Mucosa of descending colon (tissue), 3 donors: ENCODE results near the gene FTCD. TPM values are rescaled to one million over a fixed set of nuclear protein-coding genes. Genes with fewer than 3 reads are reported as not detected.
A peak's percentile ranks its signal among the peaks of the same experiment; 100 is the strongest.
"Not testable (repeated sequence)": the region's sequence is repeated elsewhere in the genome, so short reads cannot be mapped to it uniquely, and the experiment has no call there.

Experiments
- ATAC-seq: fragments of 200-7000 bp; cut with Tn5 transposase; one replicate; pipeline ENCODE4 v1.9.1; 2020; ENCODE audit warnings: mild to moderate bottlenecking, moderate library complexity
- DNase-seq, 3 donors: peaks; one replicate each; pipeline ENCODE4 v3.0.0-alpha.2; 2020
- H3K36me3 ChIP-seq: fragments of 200-600 bp; one replicate; pipeline ENCODE4 v1.8.0; 2021; ENCODE audit warnings: low read depth, mild to moderate bottlenecking
- H3K4me1 ChIP-seq: fragments of 200-600 bp; one replicate; pipeline ENCODE4 v1.8.0; 2021; ENCODE audit warnings: low read depth, mild to moderate bottlenecking
- H3K4me3 ChIP-seq: fragments of 200-600 bp; one replicate; pipeline ENCODE4 v1.8.0; 2021; ENCODE audit warnings: mild to moderate bottlenecking
- H3K9me3 ChIP-seq: fragments of 200-600 bp; one replicate; pipeline ENCODE4 v1.8.0; 2021; ENCODE audit warnings: mild to moderate bottlenecking
- intact Hi-C, 2 donors: fragments of 100-400 bp; cut with DNase I in 1 of 2; cut with micrococcal nuclease in 1 of 2; formaldehyde crosslinking; loops; one replicate each; pipeline versions ENCODE4 v1.11.0 to v1.11.1; 2022; cut with DNase I, micrococcal nuclease
- total RNA-seq, 3 donors: library from RNA; stranded (reverse); fragmentation: NEBNext Ultra II Directional in 2 of 3; extraction: Animal tissue kit (Norgen Biotek cat#: 25700) in 2 of 3; gene quantifications; one replicate each; pipeline versions ENCODE4 v1.2.1 to v1.2.4, GENCODE V29; 2021 to 2023
- TF ChIP-seq, protein P1 (sequence below): fragments of 200-600 bp; IDR thresholded peaks from one replicate; pipeline ENCODE4 v1.8.0; 2022; ENCODE audit warnings: antibody characterized with exemption, mild to moderate bottlenecking
- donor health status: DM: no; HTN: no; CAD: no; lungs with moderate emphysema.
- donor health status: DM: no; HTN: no; CAD: no.
- donor health status: DM: no; HTN: yes; CAD: no.

The FTCD gene
- total RNA-seq, 3 donors from 2014 or later = 0.36 to 2.1 TPM; not detected in 1

- TF ChIP-seq, protein P1, sequence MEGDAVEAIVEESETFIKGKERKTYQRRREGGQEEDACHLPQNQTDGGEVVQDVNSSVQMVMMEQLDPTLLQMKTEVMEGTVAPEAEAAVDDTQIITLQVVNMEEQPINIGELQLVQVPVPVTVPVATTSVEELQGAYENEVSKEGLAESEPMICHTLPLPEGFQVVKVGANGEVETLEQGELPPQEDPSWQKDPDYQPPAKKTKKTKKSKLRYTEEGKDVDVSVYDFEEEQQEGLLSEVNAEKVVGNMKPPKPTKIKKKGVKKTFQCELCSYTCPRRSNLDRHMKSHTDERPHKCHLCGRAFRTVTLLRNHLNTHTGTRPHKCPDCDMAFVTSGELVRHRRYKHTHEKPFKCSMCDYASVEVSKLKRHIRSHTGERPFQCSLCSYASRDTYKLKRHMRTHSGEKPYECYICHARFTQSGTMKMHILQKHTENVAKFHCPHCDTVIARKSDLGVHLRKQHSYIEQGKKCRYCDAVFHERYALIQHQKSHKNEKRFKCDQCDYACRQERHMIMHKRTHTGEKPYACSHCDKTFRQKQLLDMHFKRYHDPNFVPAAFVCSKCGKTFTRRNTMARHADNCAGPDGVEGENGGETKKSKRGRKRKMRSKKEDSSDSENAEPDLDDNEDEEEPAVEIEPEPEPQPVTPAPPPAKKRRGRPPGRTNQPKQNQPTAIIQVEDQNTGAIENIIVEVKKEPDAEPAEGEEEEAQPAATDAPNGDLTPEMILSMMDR = no peak
- intact Hi-C loops = no loop called here
- DNase-seq (peak in 2 of 3 donors; percentile 16 to 41), ATAC-seq (no peak)
- H3K4me1 ChIP-seq = peaks cover 10% of the 10 kb centered on the region
- no peak overlapping the region for H3K4me3 ChIP-seq
- H3K9me3 ChIP-seq = no peaks in the 10 kb centered on the region
- H3K36me3 ChIP-seq = no peaks in the 10 kb centered on the region
These were observed 5.3 kb downstream of the FTCD start for GRCh38 chr21:46150073-46150472.

- TF ChIP-seq, protein P1 = no peak
- intact Hi-C loops = no loop called here
- no peak for ATAC-seq
- peaks cover 10% of the 10 kb centered on the region for H3K4me1 ChIP-seq
- no peaks in the 10 kb centered on the region for H3K36me3 ChIP-seq
- DNase-seq = peak in 2 of 3 donors; percentile 14 to 22
- no peak overlapping the region for H3K4me3 ChIP-seq
- H3K9me3 ChIP-seq = no peaks in the 10 kb centered on the region
These were observed 6.0 kb downstream of the FTCD start for GRCh38 chr21:46149205-46149901.

- H3K36me3 ChIP-seq = no peaks in the 10 kb centered on the region
- H3K9me3 ChIP-seq = no peaks in the 10 kb centered on the region
- intact Hi-C loops = no loop called here
- no peak overlapping the region for H3K4me3 ChIP-seq
- H3K4me1 ChIP-seq = peaks cover 11% of the 10 kb centered on the region
- ATAC-seq (no peak), DNase-seq (peak in 1 of 3 donors; percentile 5)
- TF ChIP-seq, protein P1 = no peak
These were observed 7.3 kb downstream of the FTCD start for GRCh38 chr21:46148106-46148505.

GRCh38 chr21:46147429-46147828, 8.0 kb downstream of the FTCD start:
- H3K36me3 ChIP-seq, H3K9me3 ChIP-seq, H3K4me3 ChIP-seq, H3K4me1 ChIP-seq, intact Hi-C loops: not testable (repeated sequence)
- ATAC-seq = peak; percentile 75
- DNase-seq = peak; percentile 63 to 76 (median 74)
- TF ChIP-seq, protein P1 = peak; percentile 35

DNA sequence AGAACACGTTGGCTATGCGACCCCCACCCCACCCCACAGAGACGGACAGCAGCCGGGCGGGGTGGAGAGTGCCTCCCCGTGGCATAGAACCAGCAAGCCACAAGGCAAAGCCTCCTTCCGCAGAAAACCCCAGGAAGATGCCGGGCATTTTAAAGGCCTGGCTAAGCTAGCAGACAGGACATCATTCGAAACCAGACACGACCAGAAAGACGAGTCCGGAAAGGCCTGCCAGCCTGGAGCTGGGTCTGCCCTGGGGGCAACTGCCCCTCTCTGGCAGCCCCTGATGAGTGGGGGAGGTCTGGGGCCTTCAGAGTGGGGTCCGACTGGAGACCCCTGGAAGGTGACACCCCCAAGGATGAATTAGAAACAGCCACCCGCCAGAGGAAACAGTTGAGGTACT, 8.5 kb downstream of the FTCD start:
- H3K4me1 ChIP-seq = peaks cover 7% of the 10 kb centered on the region
- DNase-seq (peak in 2 of 3 donors; percentile 10 to 43), ATAC-seq (no peak)
- TF ChIP-seq, protein P1 = no peak
- intact Hi-C loops = no loop called here
- H3K36me3 ChIP-seq = no peaks in the 10 kb centered on the region
- H3K4me3 ChIP-seq = no peak overlapping the region
- no peaks in the 10 kb centered on the region for H3K9me3 ChIP-seq
